T-helper 1 cell treated with Interleukin-12 subunit alpha and Interleukin-12 subunit beta and Interleukin-4 antibody, amounts not matched to agents 30 ng/mL and 1 ng/mL, for 36 hours (primary cell): ENCODE results near the gene BLCAP. TPM values are rescaled to one million over a fixed set of nuclear protein-coding genes. Genes with fewer than 3 reads are reported as not detected.

Experiments used
- intact Hi-C: fragments of 100-400 bp; cut with micrococcal nuclease; formaldehyde crosslinking; loops from one replicate; pipeline ENCODE4 v1.15.1; 2024
- total RNA-seq: library from RNA; stranded (reverse); gene quantifications from 2 replicates; pipeline ENCODE4 v1.2.3, GENCODE V29; 2022

BLCAP gene
- total RNA-seq, 1 donor from 2014 or later: 42.9 TPM

DNA sequence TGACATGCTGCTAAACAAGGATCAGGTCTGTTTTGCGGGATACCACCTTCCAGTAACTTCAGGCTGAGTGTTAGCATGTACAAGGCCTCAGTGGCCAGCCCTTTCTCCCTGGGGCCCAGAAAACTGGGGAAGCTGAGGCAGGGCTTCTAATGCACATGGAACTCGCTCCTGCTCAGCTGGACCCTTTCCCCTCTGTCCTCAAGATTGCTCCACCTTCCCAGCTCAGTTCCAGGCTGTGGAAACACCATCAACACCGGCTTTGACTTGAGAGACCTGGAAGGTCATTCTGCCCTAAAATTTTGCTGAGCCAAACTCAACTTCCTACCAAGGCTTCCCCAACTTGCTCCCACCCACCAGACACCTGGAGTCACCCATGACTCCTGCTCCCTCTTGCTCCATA lies 4.2 kb upstream of the BLCAP start:
- intact Hi-C loops: no loop called here

- intact Hi-C loops: no loop called here
Measured at GRCh38 chr20:37530696-37531095, 3.0 kb upstream of the BLCAP start.

DNA sequence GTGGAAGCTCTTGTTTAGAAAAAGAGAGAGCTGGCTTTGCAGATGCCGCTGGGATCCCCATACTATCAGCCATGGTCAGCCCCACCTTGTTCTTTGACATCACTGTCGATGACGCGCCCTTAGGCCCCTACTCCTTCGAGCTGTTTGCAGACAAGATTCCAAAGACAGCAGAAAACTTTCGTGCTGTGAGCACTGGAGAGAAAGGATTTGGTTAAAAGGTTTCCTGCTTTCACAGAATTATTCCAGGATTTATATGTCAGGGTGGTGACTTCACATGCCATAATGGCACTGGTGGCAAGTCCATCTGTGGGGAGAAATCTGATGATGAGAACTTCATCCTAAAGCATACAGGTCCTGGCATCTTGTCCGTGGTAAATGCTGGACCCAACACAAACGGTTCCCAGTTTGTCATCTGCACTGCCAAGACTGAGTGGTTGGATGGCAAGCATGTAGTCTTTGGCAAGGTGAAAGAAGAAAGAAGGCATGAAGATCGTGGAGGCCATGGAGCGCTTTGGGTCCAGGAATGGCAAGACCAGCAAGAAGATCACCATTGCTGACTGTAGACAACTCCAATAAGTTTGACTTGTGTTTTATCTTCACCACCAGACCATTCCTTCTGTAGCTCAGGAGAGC lies 2.4 kb upstream of the BLCAP start:
- intact Hi-C loops: loop anchor here (5.0 kb wide), 1 partner anchor 502 kb away; the partner anchor contains the start of genes RPRD1B and TTI1

DNA sequence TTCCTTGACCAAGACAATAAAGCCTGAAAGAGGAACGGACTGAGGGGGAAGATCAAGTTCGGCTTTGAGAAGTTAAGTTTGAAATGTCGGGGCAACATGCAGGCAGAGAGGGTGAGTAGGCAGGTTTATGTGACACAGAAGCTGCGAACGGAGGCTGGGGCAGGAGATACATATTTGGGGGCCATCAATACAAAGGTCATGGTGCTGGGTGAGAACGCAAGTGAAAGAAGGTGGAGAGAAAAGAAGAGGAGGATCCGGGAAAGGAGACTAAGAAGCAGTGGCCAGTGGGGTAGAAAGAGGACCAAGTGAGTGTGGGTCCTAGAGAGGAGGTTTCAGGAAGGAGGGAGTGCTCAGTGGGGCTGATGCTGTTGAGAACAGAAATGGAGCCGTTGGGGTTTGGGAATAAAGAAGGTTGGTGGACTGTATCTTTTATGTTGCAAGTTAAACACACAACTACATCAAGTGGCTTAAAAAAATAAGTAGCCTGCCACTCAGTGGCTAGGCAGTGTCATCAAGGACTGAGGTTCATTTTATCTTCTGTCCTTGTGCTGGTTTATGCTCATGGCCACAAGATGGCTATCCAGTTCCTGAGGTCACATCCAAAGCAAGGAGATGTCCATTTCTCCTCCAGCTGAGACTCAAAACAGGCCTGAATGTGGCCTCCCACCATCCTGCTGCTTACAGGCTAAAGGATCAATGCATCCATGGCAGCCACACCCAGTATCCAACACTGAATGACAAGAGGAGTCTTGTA lies 1.7 kb upstream of the BLCAP start:
- intact Hi-C loops: loop anchor here (5.0 kb wide), 1 partner anchor 503 kb away; the partner anchor contains the start of genes RPRD1B and TTI1

DNA sequence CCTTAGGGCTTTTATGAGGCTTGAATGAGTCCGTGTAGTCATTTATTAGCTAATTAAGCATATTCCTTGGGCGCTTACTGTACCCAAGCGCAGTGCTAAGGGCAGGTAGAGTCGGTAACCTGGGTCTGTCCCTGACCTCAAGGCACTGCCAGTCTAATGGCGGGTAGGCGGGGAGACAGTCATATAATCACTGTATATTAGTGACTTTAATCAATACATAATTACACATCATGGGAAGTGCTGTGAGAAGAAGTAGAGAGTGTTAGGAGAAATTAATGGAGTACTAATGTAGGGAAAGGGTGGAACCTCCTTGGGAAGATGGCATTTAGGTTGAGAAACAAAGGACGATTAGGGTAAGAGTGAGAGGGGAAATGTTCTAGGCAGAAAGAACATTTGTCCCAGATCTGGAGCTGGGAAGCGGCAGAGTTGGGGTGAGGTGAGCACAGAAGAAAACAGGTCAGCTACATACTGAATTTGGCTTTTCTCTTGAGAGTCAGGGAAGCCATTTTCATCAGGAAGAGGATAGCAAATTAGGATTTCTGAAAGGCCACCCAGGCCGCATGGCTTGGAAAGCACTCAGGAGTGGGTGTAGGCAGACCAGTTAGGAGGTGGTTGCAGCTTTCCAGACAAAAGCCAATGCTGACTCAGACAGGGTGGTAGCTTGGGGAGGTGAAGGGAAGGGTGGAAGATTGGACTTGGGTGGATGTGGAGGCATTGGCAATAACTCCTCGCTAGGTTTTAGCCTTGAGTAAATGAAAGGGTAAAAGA lies 954 bp upstream of the BLCAP start:
- intact Hi-C loops: loop anchor here (1.0 to 5.0 kb wide), 3 partner anchors 165 to 504 kb away; partner anchors contain the start of genes MANBAL, RPRD1B and TTI1

DNA sequence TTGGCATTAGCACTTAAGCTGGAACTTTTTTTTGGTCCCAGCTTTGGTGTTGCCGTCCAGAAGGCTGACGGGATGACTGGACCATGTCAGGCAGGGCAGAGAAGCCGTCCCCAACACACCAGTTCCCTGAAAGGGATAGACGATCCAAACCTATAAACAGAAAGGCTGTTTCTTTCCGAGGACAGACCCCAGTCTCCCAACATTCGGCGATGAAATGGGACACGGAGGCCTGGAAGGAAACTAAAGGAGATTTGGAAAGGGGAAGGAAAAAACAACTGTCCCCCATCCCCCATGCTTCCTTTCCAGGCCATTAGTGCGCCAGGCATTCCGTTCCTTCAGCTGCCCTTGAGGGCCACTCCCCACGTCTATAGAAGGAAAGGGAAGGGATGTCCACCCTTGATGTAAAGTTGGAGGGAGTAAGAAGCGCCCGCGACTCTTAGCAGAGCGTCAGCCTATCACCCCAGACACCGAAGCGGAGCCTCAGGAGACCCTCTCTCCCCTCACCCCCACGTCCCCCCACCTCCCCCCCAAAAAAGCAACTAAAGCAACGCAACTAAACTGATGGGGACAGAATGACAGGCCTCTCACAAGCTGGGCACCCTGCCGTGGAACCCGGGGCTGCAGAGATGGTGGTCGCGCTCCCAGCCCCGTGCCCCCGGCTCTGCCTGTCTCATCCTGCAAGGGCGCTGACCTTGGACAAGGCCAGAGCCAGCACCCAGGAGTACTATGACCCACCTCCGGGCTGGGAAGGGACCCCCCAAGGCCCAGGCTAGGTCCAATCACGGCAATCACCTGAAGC lies 638 bp downstream of the BLCAP start:
- intact Hi-C loops: loop anchor here (1.0 to 5.0 kb wide), 6 partner anchors 142 to 505 kb away; partner anchors contain the start of genes RBL1, RPRD1B and TTI1

DNA sequence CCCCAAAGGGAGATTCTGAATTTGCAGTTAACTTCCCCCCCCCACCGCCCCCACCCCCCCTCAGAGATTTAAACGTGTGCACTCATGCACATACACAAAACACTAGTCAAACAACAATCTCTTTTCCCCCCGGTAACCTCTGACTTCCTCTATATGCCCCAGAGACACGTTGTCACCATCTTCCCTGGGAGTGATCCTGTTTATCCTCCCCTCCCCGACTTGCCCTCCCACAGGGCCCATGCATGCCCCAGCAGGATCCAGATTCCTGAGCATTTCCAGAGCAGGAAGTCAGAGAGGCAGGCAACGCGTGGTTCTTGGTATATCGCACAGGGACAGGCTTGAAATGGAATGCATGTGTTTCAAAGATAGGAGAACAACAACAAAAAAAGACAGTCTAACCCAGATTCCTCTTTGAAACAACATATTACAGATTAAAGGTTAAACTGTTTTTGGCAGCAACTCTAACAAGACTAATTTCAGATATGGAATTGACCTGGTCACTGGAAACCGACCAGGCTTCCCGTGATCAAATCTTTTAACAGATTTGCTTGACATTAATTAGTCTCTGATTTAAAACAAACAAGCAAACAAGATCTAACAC lies 1.3 kb downstream of the BLCAP start:
- intact Hi-C loops: loop anchor here (2.0 to 5.0 kb wide), 2 partner anchors 142 to 506 kb away; partner anchors contain the start of genes RPRD1B and TTI1

GRCh38 chr20:37525810-37526209 lies 1.9 kb downstream of the BLCAP start:
- intact Hi-C loops: loop anchor here (2.0 to 5.0 kb wide), 2 partner anchors 141 to 506 kb away; partner anchors contain the start of genes RPRD1B and TTI1

GRCh38 chr20:37524859-37525708 lies 2.6 kb downstream of the BLCAP start:
- intact Hi-C loops: loop anchor here (5.0 kb wide), 1 partner anchor 507 kb away; the partner anchor contains the start of genes RPRD1B and TTI1

GRCh38 chr20:37523911-37524700 lies 3.6 kb downstream of the BLCAP start:
- intact Hi-C loops: no loop called here

- intact Hi-C loops: no loop called here
Measured at GRCh38 chr20:37523012-37523391, 4.7 kb downstream of the BLCAP start.

DNA sequence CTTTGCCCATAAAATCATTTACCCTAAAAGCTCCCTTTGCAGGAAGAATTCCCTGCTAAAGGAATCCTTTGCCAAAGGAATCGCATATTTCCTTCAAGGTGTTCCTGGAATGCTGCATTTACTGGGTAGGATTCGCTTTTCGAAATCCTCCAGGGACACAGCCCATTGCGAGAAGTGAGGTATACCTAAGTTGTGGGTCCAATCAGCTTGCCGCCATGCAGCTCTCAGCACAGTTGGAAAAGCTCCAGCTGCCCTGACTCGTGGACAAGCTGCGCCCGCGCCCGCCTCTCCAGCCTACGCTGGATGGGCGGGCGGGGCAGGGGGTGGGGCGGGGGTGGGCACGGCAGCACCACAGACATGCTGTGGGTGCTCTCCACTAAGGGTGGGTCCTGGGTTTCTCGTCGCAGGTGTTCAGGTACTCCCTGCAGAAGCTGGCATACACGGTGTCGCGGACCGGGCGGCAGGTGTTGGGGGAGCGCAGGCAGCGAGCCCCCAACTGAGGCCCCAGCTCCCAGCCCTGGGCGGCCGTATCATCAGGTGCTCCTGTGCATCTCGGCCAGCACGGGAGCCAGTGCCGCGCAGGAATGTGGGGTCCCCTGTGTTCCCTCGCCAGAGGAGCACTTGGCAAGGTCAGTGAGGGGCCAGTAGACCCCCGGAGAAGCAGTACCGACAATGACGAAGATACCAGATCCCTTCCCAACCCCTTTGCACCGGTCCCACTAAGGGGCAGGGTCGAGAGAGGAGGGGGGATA lies 5.2 kb downstream of the BLCAP start:
- intact Hi-C loops: no loop called here

GRCh38 chr20:37521061-37521771 lies 6.5 kb downstream of the BLCAP start, which contains the start of gene NNAT:
Gene NNAT, plus strand, starts transcription at chr20:37521250. Its CDS starts 82 bp downstream, at chr20:37521332.
- intact Hi-C loops: no loop called here

- intact Hi-C loops: no loop called here
Measured at GRCh38 chr20:37520419-37520955, 7.2 kb downstream of the BLCAP start.

DNA sequence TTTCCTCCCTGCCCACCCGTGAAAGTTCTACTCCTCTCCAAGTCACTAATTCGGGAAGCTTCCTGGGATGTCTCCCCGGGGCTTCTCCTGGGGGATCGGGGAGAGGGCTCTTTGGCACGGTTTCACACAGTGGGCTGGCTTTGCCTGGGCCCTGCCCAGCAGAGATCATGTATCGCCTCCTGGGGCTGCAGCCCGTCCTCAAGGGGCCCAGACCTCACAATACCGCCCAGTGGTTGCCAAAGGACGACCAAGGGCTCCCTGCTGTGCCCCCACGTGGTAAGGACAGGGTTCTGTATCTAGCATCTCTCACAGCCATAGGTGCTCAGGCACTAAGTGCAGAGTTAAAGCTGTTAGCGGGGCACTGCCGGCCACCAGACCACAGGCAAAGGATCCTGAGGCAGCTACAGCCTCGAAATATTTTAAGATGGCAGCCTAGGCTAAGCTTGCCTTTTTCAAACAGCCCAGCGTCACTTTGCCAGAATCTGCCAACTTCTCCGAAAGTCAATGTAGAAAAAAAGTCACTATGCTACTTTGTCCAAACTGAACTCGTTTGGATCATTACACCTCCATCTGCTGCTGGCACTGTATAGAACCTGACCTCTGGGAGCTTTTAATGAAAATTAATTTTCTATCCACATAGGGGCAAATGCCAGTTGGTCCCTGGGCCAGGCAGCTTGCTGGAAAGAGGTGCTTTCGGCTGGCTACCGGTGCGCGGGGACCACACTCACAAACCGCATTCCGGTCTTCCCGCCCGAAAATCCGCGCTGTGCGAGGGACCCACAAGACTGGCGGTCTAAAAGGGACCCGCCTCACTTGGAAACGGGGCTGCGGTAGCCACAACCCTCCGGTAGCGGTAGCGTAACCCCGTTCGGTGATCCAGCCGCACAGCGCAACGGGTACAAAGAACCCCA lies 7.9 kb downstream of the BLCAP start:
- intact Hi-C loops: no loop called here
